GM18858 (cell line): ENCODE measurements around the gene MAMDC4.
"Not testable (repeated sequence)": the region's sequence is repeated elsewhere in the genome, so short reads cannot be mapped to it uniquely, and the experiment has no call there.

Source experiments
- ATAC-seq: cut with Tn5 transposase; IDR thresholded peaks from one replicate; pipeline ENCODE4 v1.9.1; 2021; ENCODE audit not compliant: unreplicated experiment

The MAMDC4 gene

DNA sequence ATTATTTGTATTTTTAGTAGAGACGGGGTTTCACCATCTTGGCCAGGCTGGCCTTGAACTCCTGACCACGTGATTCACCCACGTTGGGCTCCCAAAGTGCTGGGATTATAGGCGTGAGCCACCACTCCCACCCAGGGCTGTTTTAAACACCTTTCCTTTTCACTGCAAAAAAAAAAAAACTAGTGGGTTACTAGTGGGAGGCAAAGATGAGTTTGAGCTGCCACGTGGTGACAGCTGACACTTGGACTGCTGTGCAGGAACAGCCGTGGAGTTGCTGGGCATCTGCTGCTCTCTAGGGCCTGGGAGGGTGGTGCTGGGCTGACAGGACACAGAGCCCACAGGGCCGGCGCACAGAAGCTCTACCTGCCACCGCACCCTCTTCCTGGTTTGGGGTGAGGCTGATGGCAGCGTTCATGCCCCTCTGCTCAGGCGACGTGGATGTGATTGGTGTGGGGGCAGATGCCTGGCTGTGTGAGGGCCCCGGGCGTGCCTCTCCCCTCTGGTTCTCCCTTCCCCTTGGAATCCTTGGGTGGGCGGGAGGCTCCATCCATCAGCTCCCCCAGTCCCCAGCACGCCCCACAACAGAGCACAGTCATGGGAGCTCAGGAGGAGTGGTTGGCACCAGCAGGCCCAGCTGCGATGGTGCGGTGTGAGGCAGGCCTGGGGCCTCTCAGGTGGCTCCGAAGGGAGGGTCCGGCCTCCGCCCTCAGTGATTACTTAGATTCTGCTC lies 27.5 kb upstream of the MAMDC4 start:
- ATAC-seq = no peak

DNA sequence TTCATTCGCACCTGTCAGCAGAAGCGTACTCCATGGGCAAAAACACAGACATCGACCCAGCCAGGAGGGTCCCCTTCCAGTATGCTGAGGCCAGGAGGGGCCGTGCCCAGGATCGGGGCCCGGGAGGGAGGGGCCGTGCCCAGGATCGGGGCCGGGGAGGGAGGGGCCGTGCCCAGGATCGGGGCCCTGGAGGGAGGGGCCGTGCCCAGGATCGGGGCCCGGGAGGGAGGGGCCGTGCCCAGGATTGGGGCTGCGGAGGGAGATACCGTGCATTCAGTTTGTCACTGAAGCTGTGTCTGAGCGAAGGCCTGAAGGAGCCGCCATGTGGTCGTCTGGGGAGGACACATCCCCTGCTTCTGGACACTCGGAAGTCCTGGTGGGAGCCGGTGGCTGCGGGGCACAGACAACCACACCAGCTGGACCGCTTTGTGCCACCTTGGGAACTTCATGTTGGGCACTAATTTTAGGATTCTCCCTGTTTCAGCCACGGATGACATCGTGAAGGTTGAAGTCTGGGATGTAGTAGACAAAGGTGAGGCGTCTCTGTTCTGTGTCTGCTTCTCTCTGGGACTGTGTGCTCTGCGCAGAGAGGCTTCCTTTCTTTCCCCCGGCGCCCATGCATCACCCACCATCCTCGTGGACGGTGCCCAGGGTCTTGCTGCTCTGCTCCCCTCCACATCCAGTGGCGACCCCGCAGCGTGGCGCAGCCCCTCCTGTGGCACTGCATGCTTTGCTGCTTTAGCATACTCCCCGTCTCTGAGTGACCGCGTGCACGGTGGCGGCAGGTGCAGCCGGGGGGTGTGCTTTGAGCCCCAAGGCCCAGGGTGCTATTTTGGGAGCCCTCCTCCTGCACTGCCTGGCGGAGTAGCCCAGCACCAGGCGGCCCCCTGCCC lies 26.6 kb upstream of the MAMDC4 start:
- no peak for ATAC-seq

DNA sequence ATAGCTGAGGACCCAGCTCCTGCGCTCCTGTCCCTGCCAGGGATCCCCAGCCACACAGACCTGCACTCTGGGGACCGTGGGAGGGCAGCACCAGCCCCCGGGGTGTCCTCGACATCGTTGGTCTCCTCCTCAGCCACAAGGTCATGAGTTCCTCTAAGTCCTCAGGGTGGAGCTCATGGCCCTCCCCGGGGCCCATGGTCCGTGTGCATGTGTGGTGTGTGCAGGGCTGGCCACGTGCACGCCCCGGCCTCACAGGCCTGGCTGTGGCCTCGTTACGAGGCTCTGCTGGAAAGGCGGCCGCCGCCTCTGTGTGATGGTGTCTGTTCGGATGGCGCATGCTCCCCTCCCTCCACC lies 26.0 kb upstream of the MAMDC4 start:
- ATAC-seq = no peak

DNA sequence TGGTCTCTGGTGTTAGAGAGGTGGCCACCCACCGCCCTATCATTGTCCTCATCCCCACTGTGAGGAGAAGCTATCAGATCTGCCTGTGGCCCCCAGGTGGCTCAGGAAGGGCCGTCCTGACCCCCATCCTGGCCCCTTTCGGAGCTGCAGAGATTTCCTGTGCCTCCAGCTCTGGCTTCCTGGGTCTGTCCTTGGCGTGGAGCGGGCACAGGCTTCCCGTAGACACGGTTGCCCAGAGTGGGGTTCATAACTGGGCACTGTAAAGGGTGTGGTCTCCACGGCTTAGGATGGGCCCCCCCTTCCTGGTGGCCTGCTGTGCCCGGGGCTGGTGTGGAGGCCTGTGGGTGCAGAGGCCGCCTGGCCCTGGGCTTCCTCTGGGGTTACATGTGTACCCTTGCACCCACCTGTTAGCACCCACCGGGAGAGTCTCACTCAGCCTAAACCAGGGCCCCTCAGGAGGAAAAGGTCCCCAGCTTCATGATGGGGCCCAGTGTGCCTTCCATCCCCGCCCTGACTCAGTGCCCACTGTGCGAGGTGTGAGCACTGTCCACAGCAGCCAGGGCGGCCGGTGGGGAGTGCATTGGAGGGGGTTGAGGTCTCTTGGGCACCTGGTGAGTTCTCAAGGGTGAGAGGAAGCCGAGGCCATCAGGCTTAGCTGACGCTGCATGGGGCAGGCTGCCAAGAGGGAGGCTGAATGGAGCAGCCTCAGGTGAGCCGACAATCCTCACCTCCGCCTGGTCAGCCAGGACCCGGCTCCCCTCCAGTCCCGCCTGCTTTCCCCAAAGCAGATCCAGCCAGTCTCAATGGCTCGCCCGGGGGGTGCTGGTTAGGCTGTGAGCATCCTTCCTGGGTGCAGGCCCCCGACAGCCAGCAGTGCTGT lies 25.2 kb upstream of the MAMDC4 start:
- ATAC-seq = no peak

DNA sequence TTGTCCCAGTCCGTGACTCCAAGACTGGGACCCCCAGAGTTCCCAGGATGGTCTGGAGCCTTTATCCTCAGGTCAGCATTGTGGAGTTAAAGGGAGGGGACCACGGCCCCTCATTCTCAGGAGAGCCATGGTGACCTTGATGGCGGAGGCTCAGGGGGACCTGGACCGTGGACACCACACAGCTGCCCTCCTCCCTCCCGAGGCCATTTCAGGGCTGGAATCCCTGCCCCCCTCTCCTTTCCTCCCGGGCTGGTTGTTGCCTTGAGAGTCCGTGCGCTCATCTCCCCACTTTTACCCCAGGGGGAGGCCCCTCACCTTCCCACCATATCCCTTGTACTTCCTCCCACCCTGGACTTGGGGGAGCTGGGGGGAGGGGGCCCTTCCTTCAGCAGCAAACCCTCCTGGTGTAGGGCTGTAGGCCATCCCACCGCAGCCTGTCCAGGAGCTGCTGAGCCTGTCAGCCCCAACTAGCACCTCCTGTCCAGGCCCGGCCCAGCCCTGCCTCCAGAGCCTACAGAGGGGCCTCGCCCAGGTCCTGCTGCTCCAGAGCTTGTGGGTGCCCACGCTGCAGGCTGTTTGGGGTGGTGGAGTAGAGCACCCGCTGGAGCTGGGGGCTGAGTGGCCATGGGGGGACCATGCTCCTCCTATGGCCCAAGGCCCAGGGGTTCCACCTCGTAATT lies 24.2 kb upstream of the MAMDC4 start:
- ATAC-seq = no peak

DNA sequence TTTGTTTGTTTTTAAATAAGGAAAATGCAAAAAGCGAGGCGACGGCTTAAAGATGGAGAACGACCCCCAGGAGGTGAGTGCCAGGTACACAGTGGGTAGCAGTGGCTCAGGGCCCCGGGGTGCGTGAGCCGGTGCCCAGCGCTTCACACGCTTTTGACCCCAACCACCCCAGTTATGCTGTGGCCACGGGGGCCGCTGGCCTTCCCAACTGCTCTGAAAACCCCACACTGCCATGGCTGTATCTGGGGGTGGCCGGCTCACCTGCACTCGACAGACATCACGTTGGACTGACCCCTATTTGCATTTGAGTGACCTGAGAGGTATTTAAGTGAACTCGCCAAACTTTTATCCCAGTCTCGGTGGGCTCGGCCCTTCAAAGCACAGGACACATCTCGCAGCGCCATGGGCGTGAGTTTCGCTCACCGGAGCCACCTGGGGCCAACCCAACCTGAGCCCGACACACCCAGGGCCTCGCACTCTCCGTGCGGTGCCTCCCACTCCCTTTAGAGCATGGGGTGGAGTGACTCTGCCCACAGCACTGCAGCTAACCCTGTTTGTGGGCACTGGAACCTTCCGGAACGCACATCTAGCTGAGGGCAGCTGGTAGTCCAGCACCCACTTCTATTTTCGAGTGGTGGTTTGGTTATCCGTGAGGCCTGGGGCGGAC lies 23.5 kb upstream of the MAMDC4 start:
- ATAC-seq = no peak

DNA sequence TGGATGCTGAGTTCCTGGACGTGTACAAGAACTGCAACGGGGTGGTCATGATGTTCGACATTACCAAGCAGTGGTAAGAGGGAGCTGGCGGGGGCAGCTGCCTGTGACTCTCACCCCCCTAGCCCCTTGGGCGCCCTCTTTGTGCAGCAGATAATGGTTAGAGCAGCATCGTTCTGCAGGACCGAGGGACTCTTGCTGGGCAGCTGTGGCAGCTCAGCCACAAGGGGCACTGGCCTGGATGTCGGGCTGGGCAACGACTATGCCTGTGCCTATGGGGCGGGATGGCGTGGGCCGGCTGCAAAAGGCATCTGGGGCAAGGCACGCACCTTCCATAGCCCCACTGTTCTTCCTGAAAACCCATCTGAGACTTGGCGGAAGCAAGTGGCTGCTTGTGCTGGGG lies 22.7 kb upstream of the MAMDC4 start:
- ATAC-seq = no peak

DNA sequence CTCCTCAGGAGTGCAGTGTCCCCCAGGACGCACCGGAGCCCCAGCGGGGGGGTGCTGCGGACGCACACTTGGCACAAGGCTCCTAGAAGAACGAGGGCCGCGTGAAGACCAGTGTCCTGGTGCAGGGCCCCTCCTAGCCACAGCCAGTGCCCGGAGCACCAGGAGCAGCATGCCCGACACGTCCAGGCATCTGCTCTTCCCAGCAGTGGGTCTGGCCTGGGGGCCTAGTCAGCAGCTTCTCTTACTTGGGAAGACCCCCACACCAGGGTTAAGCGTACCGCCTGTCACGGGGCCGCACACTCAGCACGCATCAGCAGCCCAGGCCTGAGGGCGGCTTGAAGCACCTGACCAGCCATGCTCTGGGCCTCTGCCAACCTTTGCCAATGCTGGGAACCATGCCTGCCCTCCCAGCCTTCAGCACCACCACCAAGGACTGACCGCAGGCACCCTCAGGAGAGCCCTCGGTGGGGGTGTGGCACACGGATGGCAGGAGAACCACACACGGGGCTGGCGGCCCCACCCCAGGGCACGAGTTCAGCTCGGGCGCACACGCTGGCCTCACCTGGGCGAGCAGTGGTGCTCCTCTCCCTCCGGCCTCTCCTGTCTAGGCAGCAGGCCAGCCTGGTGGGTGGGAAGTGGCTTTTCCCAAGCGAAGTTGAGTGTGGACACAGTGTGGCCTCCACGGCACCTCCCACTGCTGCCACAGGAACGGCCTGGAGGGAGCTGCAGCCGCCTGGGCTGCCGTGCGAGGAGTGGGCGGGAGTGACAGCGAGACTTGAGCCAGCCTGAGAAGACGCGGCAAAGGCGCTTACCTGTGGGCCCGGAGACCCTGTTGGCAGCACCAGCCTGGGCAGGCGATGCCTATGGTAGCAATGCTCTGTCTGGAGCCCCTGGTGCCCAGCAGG lies 21.9 kb upstream of the MAMDC4 start:
- no peak for ATAC-seq

DNA sequence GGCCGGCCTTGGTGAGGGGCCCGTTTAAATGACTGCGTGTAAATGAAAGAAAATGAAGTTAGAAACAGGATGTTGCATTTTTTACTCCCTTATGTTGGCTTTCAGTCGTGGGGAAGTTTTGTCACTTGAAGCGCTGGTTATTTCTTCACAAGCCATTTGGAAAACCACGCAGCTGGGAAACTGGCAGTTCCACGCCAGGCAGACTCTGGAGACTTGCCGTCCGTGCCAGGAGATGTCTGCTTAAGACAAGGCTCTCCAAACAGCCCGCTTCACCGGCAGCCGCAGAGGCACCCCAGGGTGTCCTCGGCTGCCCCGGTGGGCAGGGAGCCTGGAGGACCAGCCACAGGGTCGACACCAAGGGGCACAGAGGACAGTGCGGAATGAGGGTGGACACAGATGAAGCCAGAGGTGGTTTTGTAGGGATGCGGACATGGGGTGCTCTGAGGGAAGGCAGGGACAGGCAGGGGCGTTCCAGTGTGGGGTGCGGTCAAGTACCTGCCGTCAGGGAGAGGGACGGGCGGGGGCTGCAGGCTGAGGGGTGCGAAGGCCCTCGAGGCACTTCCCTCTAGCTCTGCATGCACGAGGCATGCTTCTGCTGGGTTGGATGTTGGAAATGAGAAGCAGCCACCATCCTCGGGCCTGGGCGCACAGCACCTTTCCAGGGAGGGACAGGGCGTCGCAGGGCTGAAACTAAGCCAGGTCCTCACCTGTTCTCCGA lies 21.0 kb upstream of the MAMDC4 start:
- ATAC-seq = no peak

DNA sequence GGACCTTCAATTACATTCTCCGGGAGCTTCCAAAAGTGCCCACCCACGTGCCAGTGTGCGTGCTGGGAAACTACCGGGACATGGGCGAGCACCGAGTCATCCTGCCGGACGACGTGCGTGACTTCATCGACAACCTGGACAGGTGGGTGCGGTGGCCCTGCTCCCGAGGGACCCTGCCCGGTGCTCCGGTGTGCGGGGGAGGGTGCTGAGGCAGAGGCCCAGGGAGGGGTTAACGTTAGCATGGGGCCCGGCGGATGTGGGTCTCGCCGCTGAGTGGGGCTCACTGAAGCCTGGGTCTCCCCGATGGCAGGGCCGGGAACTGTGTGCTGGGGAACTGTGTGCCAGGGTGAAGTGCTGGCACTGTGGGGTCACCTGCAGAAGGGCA lies 20.4 kb upstream of the MAMDC4 start:
- ATAC-seq = no peak

DNA sequence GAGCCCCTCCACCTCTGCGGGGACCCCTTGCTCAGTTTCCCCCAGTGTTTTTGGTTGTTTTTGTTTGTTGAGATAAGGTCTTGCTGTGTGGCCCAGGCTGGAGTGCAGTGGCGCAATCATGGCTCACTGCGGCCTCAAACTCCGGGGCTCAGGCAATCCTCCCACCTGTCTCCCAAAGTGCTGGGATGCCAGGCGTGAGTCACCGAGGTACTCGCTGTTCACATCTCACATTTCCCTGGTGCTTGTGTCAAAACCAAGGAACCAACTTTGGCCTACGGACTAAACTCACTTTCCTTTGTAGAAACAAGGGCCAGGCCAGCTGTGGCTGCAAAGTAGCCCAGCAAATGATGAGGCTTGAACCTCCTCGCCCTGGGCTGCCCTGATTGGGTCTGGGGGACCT lies 19.6 kb upstream of the MAMDC4 start:
- ATAC-seq = no peak

DNA sequence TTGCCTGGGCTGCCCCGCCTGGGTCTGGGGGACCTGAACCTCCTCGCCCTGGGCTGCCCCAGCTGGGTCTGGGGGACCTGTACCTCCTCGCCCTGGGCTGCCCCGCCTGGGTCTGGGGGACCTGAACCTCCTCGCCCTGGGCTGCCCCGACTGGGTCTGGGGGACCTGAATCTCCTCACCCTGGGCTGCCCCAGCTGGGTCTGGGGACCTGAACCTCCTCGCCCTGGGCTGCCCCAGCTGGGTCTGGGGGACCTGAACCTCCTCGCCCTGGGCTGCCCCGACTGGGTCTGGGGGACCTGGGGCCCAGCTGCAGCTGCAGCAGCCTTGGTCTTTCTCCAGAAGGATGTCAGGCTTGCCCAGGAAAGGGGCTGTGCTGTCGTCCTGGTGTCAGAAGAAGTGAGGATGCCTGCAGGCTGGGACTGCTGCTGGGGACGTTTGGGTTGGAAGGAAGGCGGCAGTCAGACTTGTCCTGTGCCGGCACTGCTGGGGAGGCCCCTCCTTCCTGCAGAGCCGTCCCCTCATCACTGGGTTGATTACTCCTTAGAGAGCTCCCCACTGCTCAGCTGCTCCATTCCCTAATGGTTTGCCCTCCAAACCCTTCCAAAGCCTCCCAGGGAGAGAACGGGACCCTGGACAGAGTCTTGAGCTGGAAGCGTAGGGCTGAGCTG lies 18.6 kb upstream of the MAMDC4 start:
- not testable (repeated sequence) for ATAC-seq

DNA sequence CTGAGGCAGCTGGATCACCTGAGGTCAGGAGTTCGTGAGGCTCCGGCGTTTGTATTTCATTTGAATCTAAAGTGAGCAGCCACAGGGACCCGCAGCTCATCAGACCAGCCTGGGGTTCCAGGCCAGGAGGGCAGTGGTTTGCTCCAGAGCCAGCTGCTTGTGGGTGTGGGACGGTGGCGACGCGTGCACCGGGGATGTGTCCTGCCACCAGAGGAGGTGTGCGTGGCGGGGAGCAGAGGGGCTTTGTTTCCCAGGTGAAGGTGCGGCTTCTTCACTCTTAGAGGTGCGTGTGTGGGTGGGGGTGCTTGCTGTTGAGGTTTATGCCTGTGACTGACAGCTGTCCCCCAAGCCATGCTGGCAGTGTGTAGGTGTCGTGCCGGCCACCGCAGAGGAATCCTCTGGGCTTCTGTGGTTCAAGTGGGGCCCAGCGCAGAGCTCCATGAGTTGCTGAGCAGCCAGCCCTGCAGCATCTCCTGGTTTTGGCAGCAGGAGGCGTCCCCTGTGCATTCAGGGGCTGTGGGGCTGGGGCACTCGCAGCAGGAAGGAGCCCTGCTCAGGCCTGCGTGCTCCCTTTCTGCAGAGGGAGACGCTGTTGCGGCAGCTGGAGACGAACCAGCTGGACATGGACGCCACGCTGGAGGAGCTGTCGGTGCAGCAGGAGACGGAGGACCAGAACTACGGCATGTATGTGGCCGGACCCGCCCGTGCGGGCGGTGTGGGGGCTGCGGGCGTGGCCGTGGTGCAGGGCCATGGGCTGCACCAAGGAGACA lies 16.8 kb upstream of the MAMDC4 start:
- no peak for ATAC-seq

DNA sequence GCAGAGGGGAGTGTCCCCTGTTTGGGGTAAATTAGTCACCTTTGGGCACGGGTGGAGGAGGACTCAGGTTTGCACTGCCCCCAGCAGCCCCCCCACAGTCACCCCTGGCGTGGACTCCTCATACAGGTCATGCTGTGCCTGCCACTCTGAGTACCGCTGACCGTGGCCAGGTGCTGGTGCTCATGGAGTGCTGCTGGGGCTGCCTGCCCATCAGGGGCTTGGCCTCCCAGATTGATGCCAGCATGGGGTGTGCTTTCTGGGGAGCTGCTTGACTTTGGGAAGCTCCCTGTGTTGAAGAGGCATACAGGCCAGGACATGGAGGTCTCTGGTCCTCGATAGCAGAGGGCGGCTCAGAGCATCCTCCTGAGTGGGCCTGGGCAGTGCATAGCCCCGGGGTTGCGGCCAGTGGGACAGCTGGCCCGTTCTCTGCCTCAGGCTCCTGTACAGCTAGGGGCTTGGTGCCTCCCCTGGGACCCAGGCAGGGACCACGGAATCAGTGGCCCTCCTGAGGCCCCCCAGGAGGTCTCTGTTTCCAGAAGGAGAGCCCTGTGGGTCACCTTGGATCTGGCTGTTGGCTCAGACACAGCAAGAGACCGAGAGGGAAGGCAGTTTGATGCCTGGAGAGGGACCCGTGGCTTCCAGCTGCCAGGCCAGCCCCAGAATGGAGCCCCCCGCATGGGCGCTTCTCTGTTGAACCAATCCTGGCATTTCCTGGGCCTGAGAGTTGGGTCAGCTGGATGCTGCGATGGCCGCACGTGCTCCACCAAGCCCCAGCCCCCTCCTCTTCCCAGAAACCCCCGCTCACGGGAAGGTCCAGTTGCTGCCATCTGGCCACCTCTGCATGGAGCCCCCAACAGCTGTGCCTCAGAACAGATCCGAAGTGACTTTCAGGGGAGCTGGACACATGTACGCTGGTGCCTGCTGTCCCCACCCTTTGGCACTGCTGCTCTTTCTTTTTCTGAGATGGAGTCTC lies 15.9 kb upstream of the MAMDC4 start:
- no peak for ATAC-seq

DNA sequence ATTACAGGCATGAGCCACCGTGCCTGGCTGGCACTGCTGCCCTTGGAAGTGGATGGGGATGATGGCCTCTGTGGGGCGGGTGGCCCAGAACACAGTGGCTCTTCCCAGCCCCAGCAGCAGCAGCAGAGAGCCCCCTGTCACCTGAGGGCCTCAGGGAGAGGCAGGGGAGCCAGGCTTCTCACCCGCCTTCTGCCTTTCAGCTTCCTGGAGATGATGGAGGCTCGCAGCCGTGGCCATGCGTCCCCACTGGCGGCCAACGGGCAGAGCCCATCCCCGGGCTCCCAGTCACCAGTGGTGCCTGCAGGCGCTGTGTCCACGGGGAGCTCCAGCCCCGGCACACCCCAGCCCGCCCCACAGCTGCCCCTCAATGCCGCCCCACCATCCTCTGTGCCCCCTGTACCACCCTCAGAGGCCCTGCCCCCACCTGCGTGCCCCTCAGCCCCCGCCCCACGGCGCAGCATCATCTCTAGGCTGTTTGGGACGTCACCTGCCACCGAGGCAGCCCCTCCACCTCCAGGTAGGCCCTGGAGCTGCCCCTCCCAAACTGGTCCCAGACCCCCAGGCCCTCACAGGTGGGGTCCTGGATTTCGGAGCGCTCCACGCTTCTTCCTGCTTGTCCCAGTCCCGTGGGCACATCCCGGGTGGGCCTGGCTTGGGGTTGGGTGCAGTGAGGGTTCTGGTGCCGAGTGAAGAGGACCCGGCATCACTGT lies 14.8 kb upstream of the MAMDC4 start:
- ATAC-seq = no peak

DNA sequence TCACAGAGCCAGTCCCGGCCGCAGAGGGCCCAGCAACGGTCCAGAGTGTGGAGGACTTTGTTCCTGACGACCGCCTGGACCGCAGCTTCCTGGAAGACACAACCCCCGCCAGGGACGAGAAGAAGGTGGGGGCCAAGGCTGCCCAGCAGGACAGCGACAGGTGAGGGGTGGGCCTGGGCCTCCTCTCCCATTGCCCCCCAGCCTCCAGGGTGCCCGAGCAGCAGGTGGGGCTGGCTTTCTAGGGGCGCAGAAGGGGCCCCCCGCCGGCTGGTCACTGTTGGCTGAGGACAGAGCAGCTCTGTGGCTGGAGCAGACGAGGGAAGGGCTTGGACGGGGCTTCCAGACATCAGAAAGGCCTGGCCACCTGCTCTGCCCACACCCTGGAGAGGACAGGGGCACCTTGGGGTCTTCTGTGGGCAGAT lies 14.3 kb upstream of the MAMDC4 start:
- ATAC-seq = not testable (repeated sequence)
